Ovary (tissue), 3 donors: Measurements from ENCODE around the gene SYNPO2.

Source experiments
- EP300 ChIP-seq: sonication (generic); formaldehyde crosslinking; IDR thresholded peaks from one replicate; pipeline ENCODE4 v1.6.1; 2017; ENCODE audit warnings: antibody characterized with exemption
- POLR2A ChIP-seq: fragments of 450-650 bp; IDR thresholded peaks from one replicate; pipeline ENCODE4 v1.6.1; 2017; ENCODE audit warnings: antibody characterized with exemption, mild to moderate bottlenecking, moderate library complexity
- TF ChIP-seq, protein P1 (sequence below), 3 donors: fragments of 450-650 bp in 2 of 3; fragments of 200-600 bp in 1 of 3; IDR thresholded peaks; one replicate each; pipeline versions ENCODE4 v1.5.1 to v1.8.0; 2016 to 2022; ENCODE audit warnings: antibody characterized with exemption in 3 of 3, mild to moderate bottlenecking in 1 of 3
- donor health status: DM: no; HTN: no; CAD: no.

DNA sequence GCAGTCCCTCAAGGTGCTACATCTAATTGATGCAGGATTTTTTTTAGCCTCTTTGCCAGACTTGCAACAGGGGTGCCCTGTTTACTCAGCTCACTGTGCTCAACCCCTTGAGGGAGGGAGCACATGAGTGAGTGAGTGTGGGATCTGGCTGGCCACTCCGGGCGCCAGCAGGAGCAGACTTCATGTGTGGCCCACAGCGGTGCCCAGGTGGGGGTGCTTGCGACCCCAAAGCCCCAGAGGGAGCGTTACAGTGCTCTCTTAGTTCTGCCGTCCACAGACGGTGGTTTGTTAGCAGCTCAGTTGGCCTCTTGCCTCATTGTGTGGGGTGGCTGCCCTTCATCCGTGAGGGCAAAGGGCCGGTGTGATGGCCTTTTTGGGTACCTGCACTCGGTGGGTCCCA lies 165.3 kb downstream of the SYNPO2 start:
- TF ChIP-seq, protein P1, sequence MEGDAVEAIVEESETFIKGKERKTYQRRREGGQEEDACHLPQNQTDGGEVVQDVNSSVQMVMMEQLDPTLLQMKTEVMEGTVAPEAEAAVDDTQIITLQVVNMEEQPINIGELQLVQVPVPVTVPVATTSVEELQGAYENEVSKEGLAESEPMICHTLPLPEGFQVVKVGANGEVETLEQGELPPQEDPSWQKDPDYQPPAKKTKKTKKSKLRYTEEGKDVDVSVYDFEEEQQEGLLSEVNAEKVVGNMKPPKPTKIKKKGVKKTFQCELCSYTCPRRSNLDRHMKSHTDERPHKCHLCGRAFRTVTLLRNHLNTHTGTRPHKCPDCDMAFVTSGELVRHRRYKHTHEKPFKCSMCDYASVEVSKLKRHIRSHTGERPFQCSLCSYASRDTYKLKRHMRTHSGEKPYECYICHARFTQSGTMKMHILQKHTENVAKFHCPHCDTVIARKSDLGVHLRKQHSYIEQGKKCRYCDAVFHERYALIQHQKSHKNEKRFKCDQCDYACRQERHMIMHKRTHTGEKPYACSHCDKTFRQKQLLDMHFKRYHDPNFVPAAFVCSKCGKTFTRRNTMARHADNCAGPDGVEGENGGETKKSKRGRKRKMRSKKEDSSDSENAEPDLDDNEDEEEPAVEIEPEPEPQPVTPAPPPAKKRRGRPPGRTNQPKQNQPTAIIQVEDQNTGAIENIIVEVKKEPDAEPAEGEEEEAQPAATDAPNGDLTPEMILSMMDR (IDR thresholded peaks at IDR 0.05): no peak
- no peak for TF ChIP-seq EP300
- TF ChIP-seq POLR2A: no peak
